GM23248 (cell line): Measurements from ENCODE around the gene PRKAR1B.

ENCODE experiments used
- EZH2 ChIP-seq: fragments of 200-600 bp; sonication (generic); IDR thresholded peaks from 2 replicates; pipeline ENCODE4 v1.6.1; 2018; ENCODE audit warnings: antibody characterized with exemption, mild to moderate bottlenecking; ENCODE audit not compliant: insufficient read depth, poor library complexity, severe bottlenecking
- EZH2phosphoT487 ChIP-seq: fragments of 200-600 bp; sonication (generic); IDR thresholded peaks from 2 replicates; pipeline ENCODE4 v1.6.1; 2018; ENCODE audit warnings: antibody characterized with exemption, moderate library complexity, mild to moderate bottlenecking, low read depth; ENCODE audit not compliant: insufficient read depth

DNA sequence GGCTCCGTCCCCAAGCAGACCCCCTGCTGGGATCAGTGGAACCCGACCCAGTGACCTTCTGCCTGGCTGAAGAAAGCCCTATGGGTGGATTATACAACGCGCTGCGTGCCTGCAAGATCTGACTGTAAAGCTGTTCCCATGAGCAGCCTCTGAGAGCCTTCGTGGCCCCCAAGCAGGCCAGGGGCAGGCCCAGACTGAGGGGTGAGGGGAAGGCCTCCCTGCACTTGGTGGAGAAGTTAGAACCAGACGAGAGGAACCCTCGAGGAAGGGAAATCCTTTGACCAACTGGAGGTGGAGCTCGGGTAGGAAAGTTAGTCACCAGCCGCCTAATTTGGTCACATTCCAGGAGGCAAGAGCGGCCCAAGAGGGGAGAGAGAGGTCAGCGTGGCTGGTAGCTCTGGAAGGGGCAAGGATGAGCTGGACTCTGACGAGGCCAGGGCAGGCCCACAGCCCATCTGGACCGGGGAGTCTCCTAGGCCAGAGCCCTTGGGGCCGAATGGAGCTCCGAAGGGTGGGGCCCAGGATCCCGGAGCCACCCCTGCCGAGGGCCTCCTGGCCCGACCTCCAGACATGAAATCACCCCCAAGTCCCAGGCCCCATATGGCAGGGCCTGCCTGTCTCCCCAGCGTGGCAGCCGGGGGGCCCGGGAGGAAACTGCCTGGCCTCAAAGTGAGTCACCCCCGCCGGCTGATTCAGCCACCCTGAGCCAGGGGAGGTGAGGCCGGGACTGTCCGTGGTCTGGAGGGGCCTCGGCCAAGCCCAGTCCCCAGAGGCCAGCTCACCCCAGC, 184.2 kb downstream of the PRKAR1B start:
- TF ChIP-seq EZH2: no peak
- no peak for TF ChIP-seq EZH2phosphoT487
